ENCODE results near the gene SNCB. TPM values are rescaled to one million over a fixed set of nuclear protein-coding genes. Genes with fewer than 3 reads are reported as not detected.
A peak's percentile ranks its signal among the peaks of the same experiment; 100 is the strongest.

Gene SNCB
- total RNA-seq, 1 experiment from 2014 or later, result 0.10 TPM

GRCh38 chr5:176661676-176662075, 31.3 kb upstream of the SNCB start:
- DNase-seq (ENCODE audit: extremely low read depth, low read depth), result no peak

- peak; percentile 75 for DNase-seq (ENCODE audit: extremely low read depth, low read depth)
Observed at GRCh38 chr5:176660860-176661641, 30.7 kb upstream of the SNCB start.

- no peak for DNase-seq (ENCODE audit: extremely low read depth, low read depth)
Observed at GRCh38 chr5:176660530-176660859, 30.2 kb upstream of the SNCB start.

DNA sequence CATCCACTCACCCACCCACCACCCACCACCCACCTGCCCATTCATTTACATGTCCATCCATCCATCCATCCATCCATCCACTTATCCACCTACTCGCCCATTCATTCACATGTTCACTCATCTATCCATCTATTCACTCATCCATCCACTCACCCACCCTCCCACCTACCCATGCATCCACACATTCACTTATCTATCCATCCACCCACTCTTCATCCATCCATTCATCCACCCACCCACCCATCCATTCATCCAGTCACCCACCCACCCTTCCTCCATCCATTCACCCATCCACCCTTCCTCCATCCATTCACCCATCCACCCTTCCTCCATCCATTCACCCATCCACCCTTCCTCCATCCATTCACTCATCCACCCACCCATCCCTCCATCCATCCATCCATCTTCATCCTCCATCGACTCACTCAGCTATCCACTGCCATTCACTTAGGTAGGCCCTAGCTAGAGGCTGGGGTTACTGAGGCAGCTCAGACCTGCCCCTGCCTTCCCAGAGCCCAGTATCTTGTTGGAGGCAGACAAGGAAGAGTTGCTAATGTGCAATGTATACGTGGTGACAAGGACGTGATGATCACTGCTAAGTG, 29.6 kb upstream of the SNCB start:
- no peak for DNase-seq (ENCODE audit: extremely low read depth, low read depth)

GRCh38 chr5:176659512-176659839, 29.1 kb upstream of the SNCB start:
- DNase-seq (ENCODE audit: extremely low read depth, low read depth), result no peak

DNA sequence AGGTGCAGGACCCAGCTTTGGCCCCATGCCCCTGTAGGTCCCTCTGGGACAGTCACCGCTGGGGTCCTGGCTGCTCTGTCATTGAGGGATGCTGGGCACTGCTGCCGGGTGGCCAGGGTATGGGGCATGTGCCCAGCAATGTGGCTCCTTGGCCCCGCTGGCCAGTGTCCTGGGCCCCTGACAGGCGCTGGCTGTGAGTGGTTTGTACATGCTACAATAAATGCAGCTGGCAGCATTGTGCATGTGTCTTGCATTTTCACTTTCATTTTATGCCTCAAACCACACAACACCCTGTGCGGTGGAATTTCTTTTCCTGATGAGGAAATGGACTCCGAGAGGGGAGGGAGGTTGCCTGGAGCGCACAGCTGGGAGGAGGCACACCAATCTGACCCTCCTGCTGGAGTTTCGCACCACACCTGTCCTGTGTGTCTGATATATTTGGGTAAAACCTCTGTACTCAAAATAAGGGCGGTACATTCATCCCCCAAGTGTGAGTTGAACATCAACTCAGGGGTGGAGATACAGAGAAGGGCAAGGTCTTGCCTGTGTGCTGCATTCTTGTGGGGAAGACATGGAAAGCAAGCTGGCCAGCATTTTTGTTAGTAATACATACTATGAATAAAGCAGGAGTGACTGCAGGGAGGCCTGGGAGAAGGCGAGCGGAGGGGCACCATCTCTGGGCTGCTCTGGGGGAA, 28.6 kb upstream of the SNCB start:
- DNase-seq (ENCODE audit: extremely low read depth, low read depth), result no peak

GRCh38 chr5:176658007-176658599, 27.8 kb upstream of the SNCB start:
- DNase-seq (ENCODE audit: extremely low read depth, low read depth), result peak; percentile 59

- no peak for DNase-seq (ENCODE audit: extremely low read depth, low read depth)
Observed at GRCh38 chr5:176656467-176656990, 26.2 kb upstream of the SNCB start.

- no peak for DNase-seq (ENCODE audit: extremely low read depth, low read depth)
Observed at GRCh38 chr5:176654856-176655255, 24.5 kb upstream of the SNCB start.

GRCh38 chr5:176653401-176654385, 23.4 kb upstream of the SNCB start:
- DNase-seq (ENCODE audit: extremely low read depth, low read depth), result no peak

GRCh38 chr5:176652136-176652535, 21.8 kb upstream of the SNCB start:
- no peak for DNase-seq (ENCODE audit: extremely low read depth, low read depth)

GRCh38 chr5:176651472-176651980, 21.2 kb upstream of the SNCB start:
- no peak for DNase-seq (ENCODE audit: extremely low read depth, low read depth)

- no peak for DNase-seq (ENCODE audit: extremely low read depth, low read depth)
Observed at GRCh38 chr5:176650354-176650884, 20.1 kb upstream of the SNCB start.

GRCh38 chr5:176648474-176649194, 18.3 kb upstream of the SNCB start:
- DNase-seq (ENCODE audit: extremely low read depth, low read depth), result no peak

- no peak for DNase-seq (ENCODE audit: extremely low read depth, low read depth)
Observed at GRCh38 chr5:176647843-176648473, 17.6 kb upstream of the SNCB start.

DNA sequence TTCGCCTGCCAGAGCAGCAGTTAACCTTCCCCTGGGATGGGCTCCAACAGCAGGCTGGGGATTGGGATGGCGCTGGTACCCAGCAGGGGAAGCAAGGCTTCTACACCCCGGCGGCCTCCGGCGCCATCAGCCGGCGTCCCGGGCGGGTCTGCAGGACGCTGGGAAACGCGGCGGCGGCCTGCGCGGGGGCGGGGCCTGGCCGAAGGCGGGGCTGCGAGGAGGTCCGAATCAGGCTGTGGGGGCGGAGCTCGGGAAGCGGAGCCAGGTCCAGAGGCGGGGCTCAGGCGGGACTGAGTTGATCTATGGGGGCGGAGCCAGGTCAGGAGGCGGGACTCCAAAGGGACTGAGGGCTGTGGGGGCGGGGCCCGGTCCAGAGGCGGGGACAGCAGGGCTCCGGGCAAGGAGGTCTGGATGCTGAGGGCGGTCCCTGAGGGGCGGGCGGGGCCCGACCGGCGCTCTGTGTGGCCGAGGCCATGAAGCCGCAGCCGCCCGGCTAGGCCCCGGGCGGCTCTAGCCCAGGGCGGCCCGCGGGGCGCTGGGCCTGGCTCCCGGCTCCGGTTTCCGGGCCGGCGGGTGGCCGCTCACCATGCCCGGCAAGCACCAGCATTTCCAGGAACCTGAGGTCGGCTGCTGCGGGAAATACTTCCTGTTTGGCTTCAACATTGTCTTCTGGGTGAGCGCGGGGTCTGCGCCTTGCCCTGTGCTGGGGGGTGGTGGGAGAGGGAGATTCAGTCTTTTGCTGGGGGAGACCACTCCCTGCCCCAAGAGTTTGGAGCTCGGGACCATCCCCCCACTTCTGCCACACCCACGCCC, 16.9 kb upstream of the SNCB start, which contains the start of gene TSPAN17:
Gene TSPAN17, plus strand, starts transcription at position 455 of the 813 bp plus-strand sequence. Its CDS starts 132 bp downstream, at position 587.
- DNase-seq (ENCODE audit: extremely low read depth, low read depth), result peak; percentile 99

DNA sequence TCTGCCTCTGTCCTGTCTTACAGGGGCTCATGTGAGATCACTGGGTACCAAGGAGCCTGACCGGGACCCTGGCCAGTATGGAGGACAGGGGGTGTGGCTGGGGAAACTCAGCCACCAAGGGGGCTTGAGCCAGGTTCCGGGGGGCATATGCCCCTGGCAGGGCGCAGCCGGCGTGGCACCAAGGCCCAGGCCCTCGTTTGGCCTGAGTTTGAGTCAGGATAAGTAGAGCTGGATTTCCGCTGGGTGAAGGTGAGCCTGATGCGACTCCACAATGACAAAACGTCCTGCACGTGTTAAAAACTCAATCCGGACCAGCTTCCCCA, 16.3 kb upstream of the SNCB start:
- DNase-seq (ENCODE audit: extremely low read depth, low read depth), result no peak
